H9 (cell line): Measurements from ENCODE around the gene DLG2. TPM values are rescaled to one million over a fixed set of nuclear protein-coding genes. Genes with fewer than 3 reads are reported as not detected.

Experiments
- DNase-seq: peaks from one replicate; pipeline ENCODE4 v3.0.0-alpha.2; 2017
- H2AFZ ChIP-seq: one replicate; pipeline ENCODE4 v1.6.1; 2013; ENCODE audit warnings: mild to moderate bottlenecking, low read length, control low read depth, moderate library complexity
- H2AK5ac ChIP-seq: 2 replicates; pipeline ENCODE4 v1.6.1; 2013; ENCODE audit warnings: low read length, control low read depth, mixed read lengths; ENCODE audit not compliant: insufficient read length
- H2BK120ac ChIP-seq: one replicate; pipeline ENCODE4 v1.6.1; 2013; ENCODE audit warnings: low read depth, mild to moderate bottlenecking, low read length, control low read depth, inconsistent platforms; ENCODE audit not compliant: poor library complexity, severe bottlenecking
- H2BK12ac ChIP-seq: 2 replicates; pipeline ENCODE4 v1.6.1; 2013; ENCODE audit warnings: low read length, control low read depth, mixed read lengths, low read depth; ENCODE audit not compliant: insufficient read length
- H2BK15ac ChIP-seq: 2 replicates; pipeline ENCODE4 v1.6.1; 2013; ENCODE audit warnings: low read depth, low read length, control low read depth
- H2BK20ac ChIP-seq: one replicate; pipeline ENCODE4 v1.6.1; 2013; ENCODE audit warnings: low read depth, mild to moderate bottlenecking, low read length, control low read depth, inconsistent platforms; ENCODE audit not compliant: poor library complexity, severe bottlenecking
- H2BK5ac ChIP-seq: 2 replicates; pipeline ENCODE4 v1.6.1; 2013; ENCODE audit warnings: low read length, control low read depth, mixed read lengths; ENCODE audit not compliant: insufficient read length
- H3K14ac ChIP-seq: 2 replicates; pipeline ENCODE4 v1.6.1; 2013; ENCODE audit warnings: low read length, control low read depth; ENCODE audit not compliant: insufficient read depth
- H3K18ac ChIP-seq: 2 replicates; pipeline ENCODE4 v1.6.1; 2013; ENCODE audit warnings: low read depth, mild to moderate bottlenecking, mixed read lengths, low read length, control low read depth; ENCODE audit not compliant: insufficient read length
- H3K23ac ChIP-seq: 2 replicates; pipeline ENCODE4 v1.6.1; 2013; ENCODE audit warnings: low read length, control low read depth, mixed read lengths, low read depth; ENCODE audit not compliant: insufficient read length
- H3K23me2 ChIP-seq: 2 replicates; pipeline ENCODE4 v1.6.1; 2013; ENCODE audit warnings: low read depth, mild to moderate bottlenecking, mixed read lengths, low read length, control low read depth; ENCODE audit not compliant: insufficient read length, poor library complexity, severe bottlenecking
- H3K27ac ChIP-seq: 2 replicates; pipeline ENCODE4 v1.5.1; 2013; ENCODE audit warnings: low read length, control low read depth, mixed read lengths, low read depth; ENCODE audit not compliant: insufficient read length
- H3K27me3 ChIP-seq: 2 replicates; pipeline ENCODE4 v1.6.1; 2013; ENCODE audit warnings: low read length, control low read depth, inconsistent platforms; ENCODE audit not compliant: insufficient read depth
- H3K4ac ChIP-seq: 2 replicates; pipeline ENCODE4 v1.6.1; 2013; ENCODE audit warnings: low read depth, mild to moderate bottlenecking, control low read depth, inconsistent platforms, low read length, moderate library complexity
- H3K4me1 ChIP-seq: 2 replicates; pipeline ENCODE4 v1.6.1; 2013; ENCODE audit warnings: low read length, control low read depth, inconsistent platforms; ENCODE audit not compliant: insufficient read depth
- H3K4me2 ChIP-seq: 2 replicates; pipeline ENCODE4 v1.6.1; 2013; ENCODE audit warnings: low read length, control low read depth, mixed read lengths; ENCODE audit not compliant: insufficient read length, insufficient read depth
- H3K56ac ChIP-seq: 2 replicates; pipeline ENCODE4 v1.6.1; 2013; ENCODE audit warnings: low read depth, mild to moderate bottlenecking, mixed read lengths, low read length, control low read depth; ENCODE audit not compliant: insufficient read length
- H3K79me1 ChIP-seq: 2 replicates; pipeline ENCODE4 v1.6.1; 2013; ENCODE audit warnings: low read depth, mild to moderate bottlenecking, moderate library complexity, low read length, control low read depth, inconsistent platforms; ENCODE audit not compliant: insufficient read depth, poor library complexity, severe bottlenecking
- H3K79me2 ChIP-seq: 2 replicates; pipeline ENCODE4 v1.6.1; 2013; ENCODE audit warnings: low read length, control low read depth, inconsistent platforms; ENCODE audit not compliant: insufficient read depth
- H3K9ac ChIP-seq: 2 replicates; pipeline ENCODE4 v1.6.1; 2013; ENCODE audit warnings: low read length, control low read depth, mixed read lengths; ENCODE audit not compliant: insufficient read length; ENCODE audit errors: extremely low read depth
- H3K9me3 ChIP-seq: one replicate; pipeline ENCODE4 v1.6.1; 2013; ENCODE audit warnings: low read depth, low read length, inconsistent platforms; ENCODE audit not compliant: control insufficient read depth
- H3T11ph ChIP-seq: one replicate; pipeline ENCODE4 v1.6.1; 2013; ENCODE audit warnings: mild to moderate bottlenecking, low read length, control low read depth, inconsistent platforms
- H4K20me1 ChIP-seq: one replicate; pipeline ENCODE4 v1.6.1; 2013; ENCODE audit not compliant: control insufficient read depth, insufficient read length, insufficient read depth
- H4K5ac ChIP-seq: 2 replicates; pipeline ENCODE4 v1.6.1; 2013; ENCODE audit warnings: low read depth, mild to moderate bottlenecking, mixed read lengths, low read length, control low read depth; ENCODE audit not compliant: insufficient read length
- H4K8ac ChIP-seq: replicated peaks from 2 replicates; pipeline ENCODE4 v1.6.1; 2013; ENCODE audit warnings: low read length, control low read depth, mixed read lengths, low read depth; ENCODE audit not compliant: insufficient read length
- H4K91ac ChIP-seq: 2 replicates; pipeline ENCODE4 v1.6.1; 2013; ENCODE audit warnings: low read depth, mild to moderate bottlenecking, moderate library complexity, mixed read lengths, low read length, control low read depth; ENCODE audit not compliant: insufficient read length
- H3K27ac Mint-ChIP-seq, 3 experiments: 2 replicates in 2 of 3; 3 replicates in 1 of 3; pipeline ENCODE4 v1.8.0; 2020 to 2021; ENCODE audit warnings: mixed read lengths in 3 of 3, mild to moderate bottlenecking in 1 of 3, moderate library complexity in 1 of 3
- H3K27me3 Mint-ChIP-seq: 2 replicates; pipeline ENCODE4 v1.8.0; 2021; ENCODE audit warnings: low read depth, mild to moderate bottlenecking, moderate library complexity, mixed read lengths
- H3K36me3 Mint-ChIP-seq, 3 experiments: 2 replicates in 2 of 3; 3 replicates in 1 of 3; pipeline ENCODE4 v1.8.0; 2020 to 2021; ENCODE audit warnings: low read depth in 3 of 3, mixed read lengths in 3 of 3; ENCODE audit not compliant: insufficient read depth in 1 of 3
- H3K4me1 Mint-ChIP-seq, 2 experiments: 2 replicates each; pipeline ENCODE4 v1.8.0; 2020; ENCODE audit warnings: mixed read lengths in 2 of 2
- H3K4me3 Mint-ChIP-seq, 2 experiments: 2 replicates in 1 of 2; 3 replicates in 1 of 2; pipeline ENCODE4 v1.8.0; 2020 to 2021; ENCODE audit warnings: mild to moderate bottlenecking in 2 of 2, mixed read lengths in 2 of 2, moderate library complexity in 1 of 2
- H3K9me3 Mint-ChIP-seq, 2 experiments: 2 replicates in 1 of 2; 3 replicates in 1 of 2; pipeline ENCODE4 v1.8.0; 2020; ENCODE audit warnings: mild to moderate bottlenecking in 2 of 2, mixed read lengths in 2 of 2, moderate library complexity in 1 of 2
- CTCF ChIP-seq: fragments of 200-600 bp; sonication (generic); conservative IDR thresholded peaks from 3 replicates; pipeline ENCODE4 v1.8.0; 2021; ENCODE audit warnings: antibody characterized with exemption, mild to moderate bottlenecking
- total RNA-seq: library from RNA; stranded (reverse); gene quantifications from 2 replicates; pipeline ENCODE4 v1.2.1, GENCODE V29; 2021

Gene DLG2
- total RNA-seq, 1 experiment from 2014 or later = 8.0 TPM

- Histone ChIP-seq H3K56ac (no peak overlapping the region), H2BK12ac (no peak overlapping the region), H3K4ac (no peak overlapping the region), H3T11ph (no peak overlapping the region), H3K9ac (no peak overlapping the region), H3K27ac (no peak overlapping the region), H3K9me3 (no peaks in the 10 kb centered on the region), H3K14ac (no peak overlapping the region), H4K20me1 (no peaks in the 10 kb centered on the region), H3K79me1 (no peaks in the 10 kb centered on the region), H2BK120ac (no peak overlapping the region), H3K23me2 (no peaks in the 10 kb centered on the region), H3K23ac (no peak overlapping the region), H2AFZ (no peak overlapping the region), H3K27me3 (no peaks in the 10 kb centered on the region), H2AK5ac (no peak overlapping the region), H2BK15ac (no peak overlapping the region), H4K91ac (no peak overlapping the region), H2BK20ac (no peak overlapping the region), H4K8ac (no peak overlapping the region), H3K18ac (no peak overlapping the region), H3K79me2 (no peaks in the 10 kb centered on the region), H4K5ac (no peak overlapping the region), H3K4me1 (no peaks in the 10 kb centered on the region; the same call in 1 of the 2 replicates), H2BK5ac (no peak overlapping the region), H3K4me2 (no peak overlapping the region)
- Mint-ChIP-seq H3K4me1 (peaks cover 6% of the 10 kb centered on the region in 2 experiments), H3K27me3 (no peaks in the 10 kb centered on the region), H3K27ac (peak overlapping the region in 1 of 3 experiments; percentile 2; a peak in 1 of 7 replicates), H3K36me3 (no peaks in the 10 kb centered on the region), H3K4me3 (no peak overlapping the region), H3K9me3 (no peaks in the 10 kb centered on the region)
- DNase-seq = no peak
- no peak for TF ChIP-seq CTCF
Observed at GRCh38 chr11:84136926-84137325, 1490.2 kb downstream of the DLG2 start.
